Spleen (tissue), 11 donors: ENCODE results near the gene SV2B. TPM values are rescaled to one million over a fixed set of nuclear protein-coding genes. Genes with fewer than 3 reads are reported as not detected.

Source experiments
- DNase-seq: peaks from one replicate; pipeline ENCODE4 v3.0.0-alpha.2; 2020
- H3K27ac ChIP-seq, 8 donors: fragments of 200-600 bp; sonication (generic) in 7 of 8; 1 replicate in 4 of 8; 2 replicates in 4 of 8; pipeline versions ENCODE4 v1.5.0 to v1.8.0; 2016 to 2021; ENCODE audit warnings: inconsistent platforms in 4 of 8, mild to moderate bottlenecking in 4 of 8, moderate library complexity in 1 of 8
- H3K27me3 ChIP-seq, 7 donors: fragments of 200-600 bp; sonication (generic) in 6 of 7; replicated peaks in 1 of 7; 1 replicate in 4 of 7; 2 replicates in 3 of 7; pipeline versions ENCODE4 v1.5.0 to v1.8.0; 2016 to 2021; ENCODE audit warnings: inconsistent platforms in 3 of 7, mild to moderate bottlenecking in 1 of 7
- H3K36me3 ChIP-seq, 6 donors: fragments of 200-600 bp; sonication (generic) in 5 of 6; 1 replicate in 4 of 6; 2 replicates in 2 of 6; pipeline versions ENCODE4 v1.5.0 to v1.8.0; 2016 to 2021; ENCODE audit warnings: inconsistent platforms in 2 of 6
- H3K4me1 ChIP-seq, 6 donors: fragments of 200-600 bp; sonication (generic) in 5 of 6; 1 replicate in 3 of 6; 2 replicates in 3 of 6; pipeline versions ENCODE4 v1.5.0 to v1.8.0; 2016 to 2021; ENCODE audit warnings: inconsistent platforms in 3 of 6
- H3K4me3 ChIP-seq, 8 donors: fragments of 200-600 bp; sonication (generic) in 7 of 8; 1 replicate in 4 of 8; 2 replicates in 4 of 8; pipeline versions ENCODE4 v1.5.0 to v1.8.0; 2016 to 2021; ENCODE audit warnings: inconsistent platforms in 4 of 8, mild to moderate bottlenecking in 4 of 8, moderate library complexity in 2 of 8
- H3K9me3 ChIP-seq, 8 donors: fragments of 200-600 bp; sonication (generic) in 7 of 8; 1 replicate in 4 of 8; 2 replicates in 4 of 8; pipeline versions ENCODE4 v1.5.0 to v1.8.0; 2016 to 2021; ENCODE audit warnings: inconsistent platforms in 4 of 8
- CTCF ChIP-seq, 11 experiments: fragments of 200-600 bp in 7 of 11; fragments of 450-650 bp in 4 of 11; sonication (generic) in 4 of 11; IDR thresholded peaks in 8 of 11; conservative IDR thresholded peaks in 3 of 11; 1 replicate in 7 of 11; 2 replicates in 4 of 11; pipeline versions ENCODE4 v1.4.0 to v1.8.0; 2016 to 2021; ENCODE audit warnings: antibody characterized with exemption in 11 of 11, inconsistent platforms in 4 of 11, mild to moderate bottlenecking in 1 of 11
- POLR2A ChIP-seq, 3 donors: fragments of 450-650 bp; IDR thresholded peaks; one replicate each; pipeline ENCODE4 v1.5.1; 2017; ENCODE audit warnings: antibody characterized with exemption in 3 of 3, mild to moderate bottlenecking in 1 of 3
- POLR2AphosphoS5 ChIP-seq, 3 donors: sonication (generic); formaldehyde crosslinking; IDR thresholded peaks; one replicate each; pipeline ENCODE4 v1.5.1; 2017; ENCODE audit warnings: antibody characterized with exemption in 3 of 3
- WGBS, 5 donors: extraction: QIAGEN DNeasy Blood & Tissue Kit in 3 of 5; methylation state at CpG; one replicate each; pipeline versions ENCODE4 v1.1.5 to v1.1.7; 2013 to 2018; 5-methylcytosine and 5-hydroxymethylcytosine counted together
- intact Hi-C: fragments of 100-400 bp; cut with DNase I; formaldehyde crosslinking; loops from one replicate; pipeline ENCODE4 v1.15.0; 2023; ENCODE audit warnings: low total_unique reads
- polyA plus RNA-seq, 3 donors: library from polyadenylated mRNA; stranded (reverse); fragments of 200-250 nt; gene quantifications; one replicate each; pipeline ENCODE4 v1.2.1, GENCODE V29; 2013
- total RNA-seq, 7 donors: library from RNA; depleted of rRNA in 3 of 7; stranded (reverse); fragments of >200 nt in 3 of 7; fragmentation: NEBNext Ultra II Directional in 4 of 7; extraction: Animal tissue kit (Norgen Biotek cat#: 25700) in 4 of 7; gene quantifications; one replicate each; pipeline versions ENCODE4 v1.1.0 to v1.2.1, GENCODE V29; 2016 to 2021
- donor health status: healthy with polysubstance abuse.
- donor health status: DM: no; HTN: no; CAD: no; lungs with moderate emphysema.
- donor health status: DM: no; HTN: no; CAD: no.
- donor health status: Bipolar disorder and iron deficiency.
- donor health status: healthy.
- donor health status: DM: no; HTN: no; CAD: no.
- donor health status: DM: yes; HTN: yes; CAD: no.

The SV2B gene
- total and polyA plus RNA-seq, 10 donors, result 0.07 to 1.2 (median 0.48) TPM

DNA sequence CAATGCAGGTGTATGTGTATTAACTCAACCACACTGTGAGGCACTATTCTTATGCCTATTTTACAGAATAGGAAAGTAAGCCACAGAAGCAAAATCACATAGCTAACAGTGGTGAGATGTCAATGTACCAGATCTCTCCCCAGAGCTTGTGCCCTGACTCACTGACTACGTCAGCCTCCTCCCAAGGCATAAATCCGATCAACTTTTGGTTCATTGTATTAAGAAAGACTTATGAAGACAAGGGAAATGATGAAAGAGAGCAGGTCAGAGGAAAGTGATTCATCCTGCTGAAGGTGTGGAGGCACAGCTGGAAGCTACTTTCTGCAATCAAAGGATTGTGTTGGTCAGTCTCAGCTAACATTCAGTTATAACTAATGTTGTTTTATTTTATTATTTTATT, 33.0 kb upstream of the SV2B start:
- Histone ChIP-seq H3K36me3 (no peaks in the 10 kb centered on the region), H3K27me3 (peaks cover 0 to 24% (median 8%) of the 10 kb centered on the region in 7 donors), H3K9me3 (peaks cover 0 to 12% (median 5%) of the 10 kb centered on the region in 8 donors), H3K4me1 (no peaks in the 10 kb centered on the region), H3K4me3 (no peak overlapping the region), H3K27ac (no peak overlapping the region)
- no peak for TF ChIP-seq POLR2A (IDR thresholded peaks at IDR 0.05)
- TF ChIP-seq POLR2AphosphoS5 (IDR thresholded peaks at IDR 0.05), result no peak
- TF ChIP-seq CTCF (IDR thresholded peaks at IDR 0.05 in 8 of 11, conservative IDR thresholded peaks at IDR 0.05 in 3 of 11), result no peak
- no peak for DNase-seq
- 66 to 87% (median 85%) methylated on average over 2 of the region's 2 CpGs for WGBS, 5 donors
- intact Hi-C loops, result no loop called here

GRCh38 chr15:91068436-91068835, 31.6 kb upstream of the SV2B start:
- peaks cover 0 to 12% (median 5%) of the 10 kb centered on the region in 8 donors for H3K9me3 ChIP-seq
- WGBS, 5 donors, result 86 to 97% (median 96%) methylated on average over 2 of the region's 2 CpGs
- DNase-seq, result no peak
- no peak overlapping the region for H3K27ac ChIP-seq
- no peaks in the 10 kb centered on the region for H3K4me1 ChIP-seq
- H3K4me3 ChIP-seq, result no peak overlapping the region
- intact Hi-C loops, result no loop called here
- TF ChIP-seq POLR2A (IDR thresholded peaks at IDR 0.05) (no peak), POLR2AphosphoS5 (IDR thresholded peaks at IDR 0.05) (no peak), CTCF (IDR thresholded peaks at IDR 0.05 in 8 of 11, conservative IDR thresholded peaks at IDR 0.05 in 3 of 11) (no peak)
- no peaks in the 10 kb centered on the region for H3K36me3 ChIP-seq
- H3K27me3 ChIP-seq, result peaks cover 0 to 27% (median 8%) of the 10 kb centered on the region in 7 donors

GRCh38 chr15:91068966-91069365, 31.1 kb upstream of the SV2B start:
- no peaks in the 10 kb centered on the region for H3K4me1 ChIP-seq
- H3K9me3 ChIP-seq, result peaks cover 0 to 10% (median 5%) of the 10 kb centered on the region in 8 donors
- 63 to 83% (median 77%) methylated on average over 3 of the region's 3 CpGs for WGBS, 5 donors
- no peak overlapping the region for H3K27ac ChIP-seq
- H3K27me3 ChIP-seq, result peaks cover 0 to 30% (median 8%) of the 10 kb centered on the region in 7 donors
- no peak overlapping the region for H3K4me3 ChIP-seq
- no peaks in the 10 kb centered on the region for H3K36me3 ChIP-seq
- intact Hi-C loops, result no loop called here
- no peak for TF ChIP-seq POLR2AphosphoS5 (IDR thresholded peaks at IDR 0.05)
- TF ChIP-seq CTCF (IDR thresholded peaks at IDR 0.05 in 8 of 11, conservative IDR thresholded peaks at IDR 0.05 in 3 of 11), result no peak
- TF ChIP-seq POLR2A (IDR thresholded peaks at IDR 0.05), result no peak
- DNase-seq, result no peak

- 82 to 87% (median 83%) methylated on average over 8 of the region's 8 CpGs for WGBS, 5 donors
- DNase-seq, result no peak
- no peak for TF ChIP-seq POLR2AphosphoS5 (IDR thresholded peaks at IDR 0.05)
- Histone ChIP-seq H3K4me3 (no peak overlapping the region), H3K4me1 (no peaks in the 10 kb centered on the region), H3K9me3 (no peaks in the 10 kb centered on the region), H3K36me3 (no peaks in the 10 kb centered on the region), H3K27me3 (peaks cover 0 to 30% (median 8%) of the 10 kb centered on the region in 7 donors), H3K27ac (no peak overlapping the region)
- intact Hi-C loops, result no loop called here
These were observed 29.2 kb upstream of the SV2B start for GRCh38 chr15:91070872-91071271.

DNA sequence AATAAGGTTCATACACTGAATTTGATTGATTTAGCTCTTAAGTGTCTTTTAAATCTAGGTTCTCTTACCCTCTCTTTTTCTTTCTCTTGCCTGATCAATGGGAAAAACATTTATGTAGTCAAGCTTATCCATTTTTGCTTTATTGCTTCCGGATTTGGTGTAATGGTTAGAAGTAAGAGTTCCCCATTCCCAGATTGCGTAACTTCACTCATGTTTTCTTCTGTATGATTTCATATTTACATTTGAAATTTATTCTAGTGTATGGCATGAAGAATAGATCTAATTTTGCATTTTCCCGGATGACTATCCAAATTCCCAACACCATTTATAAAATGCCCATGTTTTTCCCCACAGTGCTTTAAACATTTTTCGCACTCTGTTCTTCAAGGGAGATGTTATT, 27.9 kb upstream of the SV2B start:
- H3K9me3 ChIP-seq, result no peaks in the 10 kb centered on the region
- no peak for TF ChIP-seq CTCF (IDR thresholded peaks at IDR 0.05 in 8 of 11, conservative IDR thresholded peaks at IDR 0.05 in 3 of 11)
- no peak for TF ChIP-seq POLR2A (IDR thresholded peaks at IDR 0.05)
- no peak for TF ChIP-seq POLR2AphosphoS5 (IDR thresholded peaks at IDR 0.05)
- no peaks in the 10 kb centered on the region for H3K4me1 ChIP-seq
- peaks cover 0 to 30% (median 8%) of the 10 kb centered on the region in 7 donors for H3K27me3 ChIP-seq
- 84 to 91% (median 86%) methylated on average over 4 of the region's 4 CpGs for WGBS, 5 donors
- DNase-seq, result no peak
- H3K27ac ChIP-seq, result no peak overlapping the region
- intact Hi-C loops, result no loop called here
- no peak overlapping the region for H3K4me3 ChIP-seq
- no peaks in the 10 kb centered on the region for H3K36me3 ChIP-seq
